ENCODE measurements around the gene TC2N. TPM values are rescaled to one million over a fixed set of nuclear protein-coding genes. Genes with fewer than 3 reads are reported as not detected.

TC2N gene
- total and polyA plus RNA-seq, 9 of the 15 experiments (the other 6 are each of a cell fraction or from before 2014, with no cell fraction given), result 2.0 to 12.5 (median 7.3) TPM

- Histone ChIP-seq H3K27ac (ENCODE audit: extremely low read depth, low read depth, low read length) (no peak overlapping the region), H3K9me3 (replicated peaks; ENCODE audit: control insufficient read depth, insufficient read depth, low read depth, low read length) (no peaks in the 10 kb centered on the region), H3K9ac (ENCODE audit: insufficient read depth in 1 of 2, low read depth in 2 of 2, low read length in 2 of 2) (no peak overlapping the region), H3K4me2 (ENCODE audit: insufficient read depth, low read length) (no peak overlapping the region), H4K20me1 (replicated peaks; ENCODE audit: control insufficient read depth, insufficient read depth, low read length) (no peaks in the 10 kb centered on the region), H3K27me3 (ENCODE audit: control insufficient read depth in 2 of 2, insufficient read depth in 2 of 2, low read length in 2 of 2) (no peaks in the 10 kb centered on the region), H3K4me1 (replicated peaks in 1 of 2; ENCODE audit: control insufficient read depth in 2 of 2, insufficient read depth in 2 of 2, low read length in 2 of 2) (no peaks in the 10 kb centered on the region), H3K9me1 (ENCODE audit: control insufficient read depth, insufficient read depth, low read length) (no peaks in the 10 kb centered on the region), H3K36me3 (ENCODE audit: control insufficient read depth, insufficient read depth, low read length) (no peaks in the 10 kb centered on the region), H2AFZ (ENCODE audit: low read depth, low read length) (no peak overlapping the region), H3K79me2 (ENCODE audit: control insufficient read depth, insufficient read depth, low read length) (no peaks in the 10 kb centered on the region), H3K4me3 (no peak overlapping the region)
- FAIRE-seq (no peak), DNase-seq (ENCODE audit: extremely low read depth in 1 of 4, low spot score in 3 of 4) (no peak), ATAC-seq (no peak)
- in situ Hi-C loops (cut with MboI) (no loop called here), intact Hi-C loops (cut with micrococcal nuclease) (no loop called here)
- no TSS peak for BruUV-seq (replicated peaks)
- TF ChIP-seq EP400 (IDR thresholded peaks at IDR 0.05), result no peak
- TF ChIP-seq ZNF324 (CRISPR knock-in tag; IDR thresholded peaks at IDR 0.05), result no peak
- no peak for TF ChIP-seq E2F3 (CRISPR knock-in tag; IDR thresholded peaks at IDR 0.05)
- no peak for TF ChIP-seq ZBTB8A (IDR thresholded peaks at IDR 0.05; ENCODE audit: partially characterized antibody)
- WGBS (ENCODE audit: insufficient coverage, low coverage, missing lambda C conversion rate), result 0% methylated on average over 3 of the region's 3 CpGs
- CTCF ChIA-PET (ENCODE audit: low intra/inter-chr PET ratio), result no interaction called here
- POLR2A ChIA-PET, result no interaction called here
These were observed 137.6 kb downstream of the TC2N start for GRCh38 chr14:91729756-91730155.

Other genes with a start within 250 kb of the TC2N start
- gene CATSPERB, start 135.4 kb downstream of the TC2N start, total RNA-seq (2014; rRNA removed), result 0.05 and 0.45 TPM in 2 replicates
- 1.1 and 1.4 TPM in 2 replicates for gene CATSPERB, start 135.4 kb downstream of the TC2N start, total RNA-seq (2014; rRNA removed; fragmentation: Illumina TruSeq; extraction: Trizol)
- gene CATSPERB, start 135.4 kb downstream of the TC2N start, total RNA-seq (2015; rRNA removed; fragmentation: Illumina TruSeq; extraction: Trizol), result 0.98 and 1.0 TPM in 2 replicates
- 0.67 and 0.89 TPM in 2 replicates for gene CATSPERB, start 135.4 kb downstream of the TC2N start, total RNA-seq (2021)
- gene CATSPERB, start 135.4 kb downstream of the TC2N start, polyA plus RNA-seq (2011; rRNA removed), result 0.18 and 0.38 TPM in 2 replicates
- 0.82 and 0.98 TPM in 2 replicates for gene CATSPERB, start 135.4 kb downstream of the TC2N start, polyA plus RNA-seq (2014; fragmentation: Illumina TruSeq; extraction: Trizol)
- 1 to 10 TPM in 1 of 2 experiments, under 1 TPM in 1; 0.76 to 1.0 TPM for gene CATSPERB, start 135.4 kb downstream of the TC2N start, polyA plus RNA-seq (2014; fragmentation: Nextera tagmentation; extraction: Ambion mirVana)
- 0.98 and 1.4 TPM in 2 replicates for gene CATSPERB, start 135.4 kb downstream of the TC2N start, polyA plus RNA-seq (2014; rRNA removed)
- not detected in 2 replicates for gene FBLN5, start 80.2 kb upstream of the TC2N start, total RNA-seq (2014; rRNA removed)
- not detected in 2 replicates for gene FBLN5, start 80.2 kb upstream of the TC2N start, total RNA-seq (2014; rRNA removed; fragmentation: Illumina TruSeq; extraction: Trizol)
- gene FBLN5, start 80.2 kb upstream of the TC2N start, total RNA-seq (2015; rRNA removed; fragmentation: Illumina TruSeq; extraction: Trizol), result not detected in 2 replicates
- gene FBLN5, start 80.2 kb upstream of the TC2N start, total RNA-seq (2021), result 0.22 and 0.25 TPM in 2 replicates
- gene FBLN5, start 80.2 kb upstream of the TC2N start, polyA plus RNA-seq (2011; rRNA removed), result not detected in 2 replicates
- gene FBLN5, start 80.2 kb upstream of the TC2N start, polyA plus RNA-seq (2014; fragmentation: Illumina TruSeq; extraction: Trizol), result not detected in 2 replicates
- not detected for gene FBLN5, start 80.2 kb upstream of the TC2N start, polyA plus RNA-seq (2014; fragmentation: Nextera tagmentation; extraction: Ambion mirVana)
- gene FBLN5, start 80.2 kb upstream of the TC2N start, polyA plus RNA-seq (2014; rRNA removed), result 0.11 TPM in 1 of 2 replicates, not detected in the other
- 5.4 and 6.9 TPM in 2 replicates for gene TRIP11, start 172.5 kb upstream of the TC2N start, total RNA-seq (2014; rRNA removed)
- 12.4 and 14.4 TPM in 2 replicates for gene TRIP11, start 172.5 kb upstream of the TC2N start, total RNA-seq (2014; rRNA removed; fragmentation: Illumina TruSeq; extraction: Trizol)
- 12.8 and 14.7 TPM in 2 replicates for gene TRIP11, start 172.5 kb upstream of the TC2N start, total RNA-seq (2015; rRNA removed; fragmentation: Illumina TruSeq; extraction: Trizol)
- gene TRIP11, start 172.5 kb upstream of the TC2N start, total RNA-seq (2021), result 20.0 and 20.8 TPM in 2 replicates
- gene TRIP11, start 172.5 kb upstream of the TC2N start, polyA plus RNA-seq (2011; rRNA removed), result 10.9 and 11.9 TPM in 2 replicates
- 5.1 and 9.7 TPM in 2 replicates for gene TRIP11, start 172.5 kb upstream of the TC2N start, polyA plus RNA-seq (2014; fragmentation: Illumina TruSeq; extraction: Trizol)
- 10 to 100 TPM in 1 of 2 experiments, 1 to 10 TPM in 1; 7.4 to 14.6 TPM for gene TRIP11, start 172.5 kb upstream of the TC2N start, polyA plus RNA-seq (2014; fragmentation: Nextera tagmentation; extraction: Ambion mirVana)
- 4.0 and 5.0 TPM in 2 replicates for gene TRIP11, start 172.5 kb upstream of the TC2N start, polyA plus RNA-seq (2014; rRNA removed)
- gene ATXN3, start 239.0 kb upstream of the TC2N start, total RNA-seq (2014; rRNA removed), result 14.6 and 16.5 TPM in 2 replicates
- gene ATXN3, start 239.0 kb upstream of the TC2N start, total RNA-seq (2014; rRNA removed; fragmentation: Illumina TruSeq; extraction: Trizol), result 25.0 and 32.5 TPM in 2 replicates
- gene ATXN3, start 239.0 kb upstream of the TC2N start, total RNA-seq (2015; rRNA removed; fragmentation: Illumina TruSeq; extraction: Trizol), result 11.8 and 12.8 TPM in 2 replicates
- gene ATXN3, start 239.0 kb upstream of the TC2N start, total RNA-seq (2021), result 11.3 and 12.6 TPM in 2 replicates
- 11.2 and 18.2 TPM in 2 replicates for gene ATXN3, start 239.0 kb upstream of the TC2N start, polyA plus RNA-seq (2011; rRNA removed)
- 11.3 and 14.2 TPM in 2 replicates for gene ATXN3, start 239.0 kb upstream of the TC2N start, polyA plus RNA-seq (2014; fragmentation: Illumina TruSeq; extraction: Trizol)
- gene ATXN3, start 239.0 kb upstream of the TC2N start, polyA plus RNA-seq (2014; fragmentation: Nextera tagmentation; extraction: Ambion mirVana), result 10 to 100 TPM; 14.0 to 18.0 TPM
- gene ATXN3, start 239.0 kb upstream of the TC2N start, polyA plus RNA-seq (2014; rRNA removed), result 12.7 and 17.6 TPM in 2 replicates